Uterus (tissue), 2 donors: Measurements from ENCODE around the gene SENP5.

Experiments used
- CTCF ChIP-seq, 4 experiments: fragments of 200-600 bp in 2 of 4; fragments of 450-650 bp in 2 of 4; sonication (generic) in 2 of 4; IDR thresholded peaks; one replicate each; pipeline ENCODE4 v1.5.1; 2016 to 2019; ENCODE audit warnings: antibody characterized with exemption in 4 of 4, mild to moderate bottlenecking in 2 of 4, moderate library complexity in 1 of 4
- POLR2A ChIP-seq, 2 donors: fragments of 450-650 bp; IDR thresholded peaks; one replicate each; pipeline ENCODE4 v1.6.1; 2016; ENCODE audit warnings: antibody characterized with exemption in 2 of 2, mild to moderate bottlenecking in 1 of 2, moderate library complexity in 1 of 2

- no peak for TF ChIP-seq CTCF (IDR thresholded peaks at IDR 0.05)
- no peak for TF ChIP-seq POLR2A (IDR thresholded peaks at IDR 0.05)
Measured at GRCh38 chr3:196849180-196849741, 18.5 kb upstream of the SENP5 start.
